ENCODE results near the gene TMEM150A.
"Not testable (repeated sequence)": the region's sequence is repeated elsewhere in the genome, so short reads cannot be mapped to it uniquely, and the experiment has no call there.

The TMEM150A gene

DNA sequence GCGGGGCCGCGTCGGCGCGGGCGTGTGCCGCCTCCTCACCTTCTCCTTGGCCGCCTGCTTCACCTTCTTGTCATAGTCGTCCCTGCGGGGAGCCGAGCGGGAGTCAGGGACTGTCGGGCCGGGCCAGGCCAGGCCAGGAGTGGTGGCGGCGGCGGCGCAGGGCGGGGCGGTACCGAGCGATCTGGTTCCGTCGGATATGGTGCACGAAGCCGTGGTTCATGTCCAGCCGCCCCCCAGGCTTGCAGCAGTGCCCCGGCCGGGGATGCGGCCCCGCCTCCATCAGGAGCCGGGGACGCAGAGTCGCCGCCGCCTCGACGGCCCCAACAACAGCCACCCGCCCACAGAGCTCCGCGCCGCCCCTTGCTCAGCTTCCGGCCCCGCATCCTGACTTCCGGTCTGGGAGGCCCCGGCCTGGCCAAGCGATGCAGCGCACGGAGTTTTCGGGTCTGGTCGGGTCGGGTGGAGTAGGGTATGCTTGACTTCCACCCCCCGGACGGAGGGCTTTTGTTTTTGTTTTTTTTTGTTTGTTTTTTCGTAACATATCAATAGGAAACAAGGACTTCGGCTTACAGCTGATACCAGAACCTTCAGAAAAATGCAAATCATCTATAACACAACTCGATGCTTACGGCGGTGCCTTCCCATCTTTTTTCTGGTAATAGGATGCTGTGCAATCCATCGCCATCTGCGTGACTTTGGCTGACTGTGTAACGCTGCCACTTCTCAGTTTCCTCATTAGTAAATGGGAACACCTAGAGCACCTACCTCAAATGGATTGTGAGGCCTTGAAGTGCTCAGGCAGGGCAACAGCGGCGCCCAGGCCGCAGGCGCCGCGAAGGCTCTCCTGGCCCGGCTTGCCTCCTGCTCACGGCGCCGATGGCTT is 9.4 kb upstream of the TMEM150A start, which contains the start of gene C2orf68:
Gene C2orf68, minus strand, starts transcription at position 362 of the 883 bp plus-strand sequence. Its CDS starts 82 bp downstream, at position 280.
- peak; percentile 35 for DNase-seq

DNA sequence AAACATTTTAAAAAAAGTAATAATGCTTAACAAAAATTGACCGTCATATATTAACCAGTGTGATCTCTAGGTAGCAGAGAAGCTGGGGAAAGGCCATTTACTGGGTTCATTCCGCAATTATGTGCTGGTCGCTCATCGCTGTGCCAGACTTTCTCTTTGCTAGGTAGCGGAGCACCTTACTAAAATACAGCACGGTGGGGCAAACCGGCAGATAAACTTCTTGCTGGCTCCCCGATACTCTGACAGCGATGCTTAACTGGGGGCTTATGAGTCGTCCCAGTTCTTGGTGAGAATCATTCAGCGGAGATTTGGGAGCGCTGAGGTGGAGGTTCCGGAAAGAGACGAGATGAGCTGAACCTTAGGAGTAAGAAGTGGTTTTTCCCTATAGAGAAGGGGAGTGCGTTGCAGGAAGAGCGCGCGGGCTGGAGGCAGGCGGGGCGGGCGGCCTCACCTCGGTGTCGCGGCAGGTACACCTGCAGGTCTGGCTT is 8.8 kb upstream of the TMEM150A start:
- no peak for DNase-seq

DNA sequence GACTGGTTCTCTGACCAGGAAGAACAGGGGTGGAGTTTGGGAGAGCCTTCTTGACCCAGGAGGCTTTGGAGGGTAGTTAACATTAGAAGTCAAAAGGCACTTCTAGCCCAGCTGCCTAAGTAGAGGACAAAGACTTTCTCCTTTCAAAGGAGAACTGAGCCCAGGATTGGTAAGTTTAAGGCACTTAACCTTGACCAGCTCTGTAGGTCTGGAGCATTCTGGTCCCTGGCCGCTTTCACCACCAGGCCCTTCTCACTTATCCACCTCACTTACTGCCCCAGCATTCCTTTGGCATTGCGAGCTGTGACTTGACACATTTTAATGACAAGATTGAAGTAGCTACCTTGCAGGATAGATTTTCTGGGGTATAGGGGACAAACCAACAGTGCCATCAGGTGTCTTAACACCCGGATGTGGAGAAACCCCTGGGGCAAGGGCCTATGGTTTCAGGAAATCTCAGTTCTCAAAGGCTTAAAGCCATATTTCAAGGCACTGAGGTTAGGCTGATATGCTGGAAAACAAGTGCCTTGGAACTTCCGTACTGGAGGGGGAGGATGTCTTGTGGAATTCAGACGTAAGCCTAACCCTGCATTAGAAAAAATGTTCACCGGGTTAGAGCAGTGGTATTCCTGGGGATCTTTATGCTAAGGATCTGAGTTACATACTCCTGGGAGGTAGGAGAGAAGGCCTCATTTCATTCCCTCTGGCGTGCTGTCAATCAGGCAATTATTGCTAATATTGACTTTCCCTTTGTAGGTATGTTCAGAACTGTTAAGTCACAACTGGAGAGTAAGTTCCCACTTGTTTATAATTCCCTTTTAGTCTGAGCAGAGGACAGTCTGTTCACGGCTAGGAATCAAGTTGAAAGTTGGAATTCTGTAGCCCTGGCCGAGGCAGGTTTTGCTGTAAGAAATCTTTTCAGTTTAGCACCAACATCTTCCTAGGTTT is 5.0 kb upstream of the TMEM150A start:
- DNase-seq, result no peak

DNA sequence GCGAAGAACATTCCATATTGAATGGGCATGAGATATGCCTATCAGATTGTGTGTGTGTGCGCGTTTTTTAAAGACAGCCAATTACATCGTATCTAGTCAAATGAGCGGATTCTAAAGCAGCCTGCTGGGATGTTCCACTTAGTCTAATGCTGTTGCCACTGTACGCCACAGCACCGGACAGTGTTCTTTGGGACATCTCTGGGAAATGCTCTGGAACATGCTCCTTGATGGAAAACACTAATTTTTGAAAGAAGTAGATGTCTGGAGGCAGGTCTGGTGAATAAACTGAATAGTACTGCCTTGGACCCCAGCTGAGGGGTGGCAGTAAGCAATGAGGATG is 3.6 kb upstream of the TMEM150A start:
- no peak for DNase-seq

DNA sequence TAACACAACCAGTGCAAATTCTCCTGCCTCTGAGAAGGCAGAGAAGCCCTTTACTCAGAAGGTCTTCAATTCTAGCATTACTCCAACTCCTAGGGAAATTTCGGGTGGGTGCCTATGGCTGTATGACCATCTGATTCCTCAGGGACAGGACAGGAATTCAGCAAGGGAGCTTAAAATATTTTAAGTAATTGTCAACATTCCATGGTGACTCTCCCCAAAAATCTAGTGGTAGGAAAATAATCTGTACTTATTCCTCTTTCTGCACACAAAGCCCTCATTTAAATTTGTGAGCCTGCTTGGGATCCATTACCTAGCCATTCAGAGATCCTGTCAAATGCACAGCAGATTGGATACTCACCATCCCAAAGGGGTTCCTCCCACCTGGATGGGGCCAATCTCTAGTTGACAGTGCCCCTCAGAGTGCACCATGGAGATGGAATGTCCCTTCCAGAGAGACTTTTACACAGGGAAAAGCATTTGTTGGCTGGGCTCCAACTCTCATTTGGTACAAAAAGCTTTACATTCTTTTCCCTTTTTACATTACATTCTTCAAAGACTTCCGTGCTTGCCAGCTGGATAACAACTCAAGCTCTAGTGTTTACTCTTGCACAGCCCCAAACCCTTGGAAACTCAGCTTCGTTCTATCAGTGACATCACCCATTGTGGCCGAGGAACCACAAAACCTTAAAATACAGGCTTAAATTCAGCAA is 3.1 kb upstream of the TMEM150A start:
- DNase-seq, result no peak

DNA sequence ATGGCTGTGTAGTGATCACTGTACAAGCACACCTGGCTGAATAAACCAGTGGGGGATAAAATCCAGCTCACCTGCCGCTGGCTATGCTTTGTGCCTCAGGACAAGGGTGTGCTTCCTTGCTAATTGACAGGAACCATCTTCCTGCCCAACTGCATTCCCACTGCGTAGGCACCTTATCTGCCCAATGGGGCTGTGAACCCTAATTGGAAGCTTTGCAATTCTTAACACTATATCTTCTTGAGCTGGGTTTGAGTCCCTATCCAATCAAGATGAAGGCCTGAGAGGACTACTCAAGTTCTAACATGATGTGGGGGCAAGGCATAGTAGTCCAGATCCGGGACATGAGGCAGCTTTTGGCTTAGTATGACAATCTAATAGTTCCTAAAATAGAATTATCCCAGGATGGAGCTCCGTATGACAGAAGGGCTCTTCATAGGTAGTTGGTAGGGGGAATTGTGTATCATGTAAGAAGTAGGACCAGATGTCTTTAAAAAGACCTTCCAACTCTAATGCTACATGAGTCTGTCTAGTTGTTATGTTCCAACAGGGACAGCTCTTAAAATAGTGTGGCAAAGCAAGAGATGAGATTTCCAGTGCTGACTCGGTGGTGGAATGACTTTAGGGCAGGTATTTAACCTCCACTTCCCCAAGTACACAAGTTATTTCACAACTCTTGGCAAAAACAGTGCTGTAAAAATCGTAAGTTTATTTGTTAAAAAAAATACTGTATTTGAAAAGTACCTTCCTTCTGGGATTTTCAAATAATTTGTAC is 2.3 kb upstream of the TMEM150A start:
- DNase-seq, result no peak

DNA sequence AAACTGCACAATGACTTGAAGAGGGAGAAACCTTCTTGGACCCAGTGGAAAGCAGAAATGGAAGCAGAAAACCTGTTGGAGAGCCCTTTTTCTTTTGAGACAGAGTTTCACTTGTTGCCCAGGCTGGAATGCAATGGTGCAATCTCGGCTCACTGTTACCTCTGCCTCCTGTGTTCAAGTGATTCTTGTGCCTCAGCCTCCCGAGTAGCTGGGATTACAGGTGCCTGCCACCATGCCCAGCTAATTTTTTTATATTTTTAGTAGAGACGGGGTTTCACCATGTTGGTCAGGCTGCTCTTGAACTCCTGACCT is 1.6 kb upstream of the TMEM150A start:
- not testable (repeated sequence) for DNase-seq

DNA sequence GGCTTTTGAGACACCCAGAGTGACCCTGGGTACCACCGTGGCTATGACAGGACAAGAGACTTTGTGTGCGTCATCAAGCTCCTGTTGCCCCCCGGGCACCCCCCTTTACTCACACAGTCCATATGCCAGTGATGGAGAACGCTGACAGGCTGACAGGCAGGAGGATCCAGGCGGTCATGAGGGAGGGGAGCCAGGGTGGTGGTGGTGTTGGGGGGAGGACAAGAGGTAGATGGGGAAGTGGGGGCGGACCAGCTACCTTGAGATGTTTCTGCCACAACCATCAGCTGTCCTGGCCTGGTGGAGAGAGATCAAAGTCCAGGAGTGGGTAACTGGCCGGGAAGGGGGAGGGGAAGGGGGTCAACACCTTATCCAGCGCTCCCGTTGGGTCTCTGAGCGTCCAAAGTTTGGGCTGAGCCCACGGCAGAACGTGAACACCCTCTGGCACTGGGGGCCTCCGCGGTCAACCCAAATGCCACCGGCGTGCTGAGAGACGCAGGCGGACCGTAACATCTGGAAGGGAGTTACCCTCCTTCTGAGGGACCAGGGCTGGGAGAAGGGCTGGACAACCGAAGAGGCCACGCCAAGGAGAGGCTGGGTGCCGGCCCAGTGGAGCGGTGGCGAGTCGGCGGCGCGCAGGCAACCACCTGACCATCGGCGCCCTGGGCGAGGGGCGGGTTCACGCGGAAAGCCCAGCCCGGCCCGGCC is 575 bp downstream of the TMEM150A start:
- DNase-seq, result no peak

DNA sequence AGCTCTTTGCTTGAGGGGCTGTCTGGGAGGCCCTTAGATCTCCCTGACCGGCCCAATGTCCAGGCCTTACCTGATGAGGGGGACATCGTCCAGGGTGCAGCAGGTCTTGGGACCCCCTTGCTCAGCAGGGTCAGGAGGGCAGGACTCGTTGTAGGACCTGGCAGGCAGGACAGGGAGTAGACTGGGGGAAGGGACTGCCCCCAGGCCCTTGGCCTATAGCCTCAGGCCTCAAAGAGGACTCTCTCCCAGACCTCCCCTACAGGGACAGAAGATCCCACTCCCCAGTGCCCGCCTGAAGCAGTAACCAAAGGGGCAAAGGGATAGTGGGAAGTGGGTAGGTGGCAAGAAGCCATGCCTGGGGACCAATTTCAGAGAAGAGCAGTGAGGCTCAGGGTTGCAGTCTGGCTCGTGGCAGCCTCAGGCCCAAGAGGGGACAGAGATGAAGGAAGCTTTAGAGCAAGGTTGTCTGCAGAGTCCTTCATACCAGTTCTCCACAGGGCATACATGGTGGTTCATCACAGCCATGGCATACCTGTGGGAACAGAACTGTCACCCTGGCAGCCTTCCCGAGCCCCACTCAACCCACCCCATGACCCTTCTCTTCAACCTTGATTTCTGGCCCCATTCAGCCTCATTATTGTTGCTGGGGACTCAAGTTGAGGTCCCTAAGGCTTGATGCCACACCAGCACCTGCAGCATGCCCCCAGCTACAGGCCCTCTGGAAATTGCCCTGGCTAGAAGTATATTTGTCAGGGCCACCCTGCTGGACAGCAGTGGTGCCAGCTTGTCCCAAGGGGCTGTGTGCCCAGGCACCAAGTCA is 1.3 kb downstream of the TMEM150A start:
- DNase-seq, result no peak

DNA sequence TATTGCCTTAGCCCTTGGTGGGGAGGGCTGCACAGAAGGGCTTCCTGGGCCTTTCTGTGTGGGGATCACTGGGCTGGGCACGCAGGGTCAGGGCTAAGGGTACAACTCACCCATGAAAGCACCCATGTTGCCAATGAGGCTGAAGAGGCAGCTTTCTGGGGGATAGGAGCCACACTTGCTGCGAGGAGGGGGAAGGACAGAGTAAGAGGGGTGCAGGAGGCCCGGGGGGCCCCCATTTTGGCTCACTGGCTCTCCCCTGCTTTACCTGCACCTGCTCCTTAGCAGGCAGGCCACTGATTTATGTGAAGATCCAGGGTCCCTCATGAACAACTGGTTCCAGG is 2.3 kb downstream of the TMEM150A start:
- DNase-seq, result no peak

DNA sequence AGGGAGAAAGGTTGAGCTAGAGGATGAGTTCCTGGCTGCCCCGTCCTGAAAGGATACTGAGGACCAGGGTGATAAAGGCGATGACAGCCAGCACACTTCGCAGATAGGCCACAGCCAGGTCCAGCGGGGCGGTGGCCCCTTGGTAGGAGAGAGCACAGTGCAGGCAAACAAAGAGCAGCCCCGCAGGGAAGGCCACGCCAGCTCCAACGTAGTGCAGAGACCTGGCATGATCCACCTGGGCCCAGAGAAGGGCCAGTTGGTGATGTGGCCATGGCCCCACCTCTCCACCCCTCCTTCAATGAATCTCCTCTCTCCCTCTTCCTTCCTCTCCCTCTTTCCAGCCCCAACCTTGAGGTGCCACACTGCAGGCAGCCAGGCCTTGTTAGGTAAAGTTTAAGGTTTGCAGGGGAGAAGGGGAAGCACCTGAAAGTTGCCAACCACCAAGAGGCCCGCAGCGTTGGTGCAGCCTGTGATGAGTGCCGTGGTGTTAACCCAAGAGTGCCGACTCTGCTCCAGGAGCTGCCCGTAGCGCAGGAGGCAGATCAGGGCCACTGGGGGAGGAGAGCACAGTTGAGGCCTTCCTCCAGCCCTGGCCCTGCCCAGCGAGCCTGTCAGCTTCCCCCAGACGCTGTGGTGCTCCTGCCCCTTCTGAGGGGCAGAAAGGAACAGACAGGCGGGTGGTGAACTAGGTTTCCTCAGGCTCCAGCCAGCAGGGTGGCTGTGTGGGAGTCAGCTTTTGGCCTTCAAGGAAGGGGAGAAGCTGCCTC is 2.8 kb downstream of the TMEM150A start:
- no peak for DNase-seq

DNA sequence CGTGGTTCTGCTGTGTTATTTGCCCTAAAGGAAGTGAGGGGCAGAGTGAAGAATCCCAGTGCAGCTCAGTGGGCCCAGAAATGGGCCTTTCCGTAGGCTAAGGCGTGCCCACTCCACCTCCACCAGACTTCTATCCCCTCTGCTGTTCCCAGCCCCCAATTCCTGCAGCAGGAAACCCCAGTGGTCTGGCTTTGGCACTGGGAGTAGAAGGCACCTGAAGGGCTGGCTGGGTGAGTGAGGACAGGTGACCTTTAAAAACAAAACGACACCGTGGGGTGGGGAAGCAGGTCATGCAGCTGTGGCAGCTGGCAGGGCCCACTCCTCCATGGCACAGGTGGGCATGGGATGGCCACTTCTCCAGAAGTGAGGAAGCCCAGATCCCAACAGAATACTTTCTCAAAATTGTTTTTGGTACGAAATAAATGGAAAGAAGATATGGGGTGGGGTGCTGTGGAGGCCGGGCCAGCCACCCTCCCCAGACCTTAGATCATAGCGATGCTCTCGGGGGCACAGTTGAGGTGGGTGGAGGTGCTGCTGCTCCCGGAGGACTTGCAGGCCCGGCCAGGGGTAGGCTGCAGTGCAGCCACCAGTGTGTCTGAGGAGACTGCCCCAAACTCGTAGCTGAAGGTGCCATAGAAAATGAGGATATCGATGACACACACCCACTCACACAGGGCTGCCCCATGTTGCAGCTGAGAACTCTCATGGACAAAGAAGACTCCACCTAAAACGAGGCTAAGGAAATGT is 3.7 kb downstream of the TMEM150A start:
- no peak for DNase-seq

DNA sequence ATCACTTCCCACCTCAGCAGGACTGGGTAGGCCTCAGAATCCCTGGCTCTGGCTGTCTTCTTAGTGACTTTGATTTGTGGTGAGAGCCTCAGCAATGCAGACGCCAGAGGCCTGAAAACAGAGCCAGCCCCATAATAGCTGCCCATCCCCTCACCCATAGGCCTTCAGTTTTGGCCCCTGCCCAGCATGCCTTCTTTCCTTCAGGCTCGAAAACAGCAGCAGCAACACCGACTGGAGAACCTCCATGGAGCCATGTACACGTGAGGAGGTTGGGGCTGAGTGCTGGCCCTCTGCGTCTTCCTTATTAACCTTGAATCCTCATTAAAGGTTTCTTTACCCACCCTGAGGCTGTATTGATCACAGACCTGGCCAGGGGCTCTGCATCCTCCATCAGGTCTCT is 5.3 kb downstream of the TMEM150A start:
- DNase-seq, result no peak

DNA sequence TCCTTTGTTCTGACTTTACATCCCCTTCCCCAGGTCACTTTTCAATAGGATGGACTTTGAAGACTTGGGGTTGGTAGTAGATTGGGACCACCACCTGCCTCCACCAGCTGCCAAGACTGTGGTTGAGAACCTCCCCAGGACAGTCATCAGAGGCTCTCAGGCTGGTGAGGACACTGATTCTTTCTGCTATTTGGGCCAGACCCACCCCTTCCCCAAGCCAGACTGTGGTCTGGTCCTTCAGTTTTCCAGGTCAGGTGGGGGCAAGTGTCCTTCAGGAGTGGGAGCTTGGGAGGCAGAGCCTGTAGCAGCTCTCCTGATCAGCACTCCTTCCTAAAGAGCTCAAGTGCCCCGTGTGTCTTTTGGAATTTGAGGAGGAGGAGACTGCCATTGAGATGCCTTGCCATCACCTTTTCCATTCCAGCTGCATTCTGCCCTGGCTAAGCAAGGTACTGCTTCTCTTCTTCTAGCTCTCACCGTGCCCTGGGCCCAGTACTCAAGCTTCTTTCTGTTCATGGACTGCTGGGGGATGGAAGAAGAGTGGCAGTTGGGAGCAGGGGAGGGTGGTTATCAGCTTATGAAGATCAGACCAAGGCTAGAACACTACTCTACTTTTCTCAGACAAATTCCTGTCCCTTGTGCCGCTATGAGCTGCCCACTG is 5.9 kb downstream of the TMEM150A start:
- DNase-seq, result no peak

DNA sequence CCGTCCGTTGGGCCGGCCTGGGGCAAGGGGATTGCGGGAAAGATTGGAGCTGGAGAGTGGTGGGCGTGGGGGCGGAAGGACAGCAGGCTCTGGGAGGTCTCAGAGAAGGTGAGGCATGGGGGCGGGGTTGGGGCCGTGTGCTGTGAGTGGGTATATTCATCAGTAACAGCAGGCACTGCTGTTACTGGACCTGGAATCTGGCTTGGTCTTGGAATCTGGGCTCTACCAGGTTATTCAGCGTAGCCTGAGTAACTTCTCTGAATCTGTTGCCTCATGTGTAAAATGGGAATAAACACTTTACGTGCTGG is 6.5 kb downstream of the TMEM150A start:
- no peak for DNase-seq

DNA sequence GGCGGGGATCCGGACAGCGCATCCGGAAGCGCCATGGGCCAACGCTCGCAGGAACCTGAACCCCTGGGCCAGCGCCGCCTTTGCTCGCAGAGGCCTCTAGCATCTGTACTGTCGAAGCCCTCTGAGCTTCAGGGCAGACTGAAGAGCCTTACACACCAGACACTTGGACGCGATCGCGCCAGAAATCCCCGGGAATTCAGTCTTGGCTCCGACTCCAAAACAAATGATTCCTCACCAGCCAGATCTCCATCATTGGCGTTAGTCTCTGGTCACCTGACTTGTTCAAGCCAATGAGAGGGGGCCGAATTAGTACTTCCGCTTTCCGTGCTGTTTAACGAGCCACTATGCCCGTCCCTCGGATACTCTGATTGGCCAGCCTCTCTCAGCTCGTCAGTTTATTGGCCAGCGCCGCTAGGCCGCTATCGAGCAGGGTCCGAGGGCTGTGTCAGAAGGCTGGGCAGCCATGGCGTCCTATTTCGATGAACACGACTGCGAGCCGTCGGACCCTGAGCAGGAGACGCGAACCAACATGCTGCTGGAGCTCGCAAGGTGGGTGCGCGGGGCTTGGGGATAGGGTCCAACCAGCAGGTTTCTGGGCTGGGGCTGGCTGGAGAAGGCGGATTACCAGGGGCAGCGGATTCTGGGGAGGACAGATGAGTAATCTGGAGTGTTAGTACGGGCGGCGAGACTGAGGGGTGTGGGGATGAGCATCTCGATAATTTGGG is 7.0 kb downstream of the TMEM150A start, which contains the start of gene RNF181:
Gene RNF181, plus strand, starts transcription at position 445 of the 725 bp plus-strand sequence. Its CDS starts 19 bp downstream, at position 464.
- DNase-seq, result peak; percentile 92

DNA sequence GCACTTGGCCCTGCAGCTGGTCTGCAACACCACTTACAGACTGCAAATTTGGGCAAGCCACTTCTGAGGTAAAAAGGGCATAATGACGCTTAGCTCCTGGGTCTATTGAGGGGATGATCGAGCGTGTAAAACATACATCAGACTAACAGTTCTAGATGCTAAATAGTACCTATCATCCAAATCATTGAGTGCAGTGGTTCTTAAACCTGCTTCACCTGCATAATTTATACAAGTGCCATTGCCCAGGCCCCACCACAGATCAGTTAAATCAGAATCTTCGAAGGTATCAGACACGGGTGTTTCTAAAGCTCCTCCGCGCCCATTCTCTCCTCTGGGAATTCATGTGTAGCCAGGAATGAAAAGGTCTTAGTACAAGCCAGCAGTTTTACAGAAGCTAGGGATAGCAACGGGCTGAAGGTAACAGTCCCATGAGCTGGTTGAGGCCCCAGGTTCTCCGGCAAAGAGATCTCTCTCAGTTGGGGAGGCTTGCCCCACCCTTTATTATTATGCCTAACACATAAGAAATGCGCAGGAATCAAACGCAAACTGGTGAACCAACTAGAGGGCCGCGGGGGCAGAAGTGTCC is 7.7 kb downstream of the TMEM150A start:
- no peak for DNase-seq

DNA sequence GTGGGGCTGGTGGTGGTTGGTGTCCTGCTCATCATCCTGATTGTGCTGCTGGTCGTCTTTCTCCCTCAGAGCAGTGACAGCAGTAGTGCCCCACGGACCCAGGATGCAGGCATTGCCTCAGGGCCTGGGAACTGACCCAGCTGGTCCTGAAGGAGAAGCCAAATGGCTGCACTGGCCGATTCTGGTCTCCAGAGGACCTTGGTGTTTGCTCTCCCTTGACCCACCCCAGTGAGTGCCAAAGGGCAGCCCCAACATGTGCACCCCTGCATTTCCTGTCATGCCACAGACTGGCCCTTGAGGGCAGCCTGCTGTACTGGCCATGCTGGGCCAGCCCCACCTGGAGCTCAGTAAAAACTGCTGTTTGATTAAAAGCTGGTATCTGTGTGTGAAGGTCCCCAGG is 9.5 kb downstream of the TMEM150A start:
- no peak for DNase-seq
